ENCODE results near the gene MIOX.

The MIOX gene

GRCh38 chr22:50454556-50455075, 32.0 kb upstream of the MIOX start:
- DNase-seq (ENCODE audit: low spot score) = no peak

GRCh38 chr22:50455201-50455600, 31.5 kb upstream of the MIOX start:
- DNase-seq (ENCODE audit: low spot score) = no peak

- DNase-seq (ENCODE audit: low spot score) = no peak
Observed at GRCh38 chr22:50456026-50456425, 30.6 kb upstream of the MIOX start.

DNA sequence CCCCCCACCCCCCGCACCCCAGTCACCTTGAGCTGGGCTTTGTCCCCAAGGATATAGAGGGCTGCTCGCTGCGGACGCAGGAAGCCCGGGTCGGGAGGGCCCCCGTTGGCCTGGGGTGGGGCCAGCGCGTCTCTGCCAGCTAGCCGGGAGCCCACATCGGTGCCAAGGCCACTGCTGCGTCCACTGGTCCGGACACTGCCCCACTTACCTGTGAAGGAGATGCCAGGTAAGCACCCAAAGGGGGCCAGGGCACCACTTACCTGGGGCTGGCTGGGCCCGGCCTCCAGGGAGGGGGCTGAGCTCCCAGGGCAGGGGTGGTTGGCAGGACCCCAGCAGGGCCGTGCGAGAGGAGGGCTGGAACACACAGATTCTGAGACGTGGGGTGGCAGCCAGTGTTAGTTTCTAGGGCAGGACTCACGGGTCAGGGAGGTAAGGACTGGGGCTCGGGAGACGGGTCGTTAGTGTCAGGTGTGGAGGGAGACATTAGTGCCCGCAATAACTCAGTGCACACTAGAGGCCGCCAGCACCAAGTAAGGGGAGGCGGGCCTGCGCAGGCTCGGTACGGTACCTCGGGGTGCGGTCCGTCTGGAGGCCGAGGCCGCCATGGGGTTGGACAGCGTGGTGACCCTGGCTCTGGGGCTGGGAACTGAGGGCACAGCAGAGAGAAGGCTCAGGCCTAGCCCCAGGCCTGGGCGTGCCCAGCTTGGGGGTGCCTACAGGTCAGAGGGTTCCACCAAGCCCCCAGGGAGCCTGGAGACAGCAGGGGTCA, 30.0 kb upstream of the MIOX start:
- DNase-seq (ENCODE audit: low spot score) = no peak

DNA sequence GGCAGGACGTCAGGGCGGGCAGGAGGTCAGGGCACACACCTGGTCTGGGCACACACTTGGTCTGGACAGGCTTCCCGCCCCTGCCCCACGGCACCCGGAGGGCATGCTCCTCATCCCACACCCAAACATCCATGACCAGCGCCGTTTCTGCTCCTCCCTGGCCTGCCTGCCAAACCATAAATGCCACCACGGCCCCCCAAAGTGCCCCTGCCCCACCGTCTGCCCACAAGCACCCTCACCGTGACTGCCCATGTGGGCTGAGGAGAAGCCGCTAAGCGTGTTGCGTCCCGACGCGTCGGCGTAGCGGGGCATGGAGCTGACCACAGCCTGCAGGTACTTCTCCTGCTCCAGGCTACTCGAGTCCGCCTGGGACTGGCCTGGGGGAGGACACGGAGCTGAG, 27.6 kb upstream of the MIOX start:
- no peak for DNase-seq (ENCODE audit: low spot score)

DNA sequence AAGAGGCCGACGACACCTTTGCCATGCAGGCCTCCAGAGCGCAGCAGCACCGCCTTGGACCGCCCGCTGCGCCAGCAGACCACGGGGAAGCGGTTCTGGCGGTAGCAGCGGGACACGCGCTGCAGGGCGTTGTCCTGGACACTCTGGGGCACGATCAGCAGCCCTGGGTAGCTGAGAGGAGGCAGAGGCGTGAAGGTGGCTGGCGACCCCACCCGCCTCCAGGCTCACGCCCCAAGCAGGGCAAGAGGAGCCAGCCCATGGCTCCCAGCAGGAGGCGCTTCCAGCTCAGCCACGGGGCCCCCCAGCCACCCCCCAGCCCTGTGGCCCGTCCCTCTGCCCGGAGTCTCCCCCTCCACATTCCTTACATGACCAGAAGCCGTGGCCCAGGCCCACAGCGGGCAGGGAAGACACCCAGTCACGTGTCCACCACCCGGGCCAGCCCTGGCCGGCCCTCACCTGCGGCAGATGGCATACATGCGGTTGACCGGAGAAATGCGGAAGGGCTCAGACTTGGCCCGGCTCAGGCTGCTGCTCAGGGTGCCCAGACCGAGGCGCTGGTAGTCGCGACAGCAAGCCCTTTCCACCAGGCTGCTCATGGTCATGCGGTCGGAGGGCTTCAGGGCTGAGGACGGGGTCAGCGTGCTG, 27.0 kb upstream of the MIOX start:
- DNase-seq (ENCODE audit: low spot score) = no peak

- no peak for DNase-seq (ENCODE audit: low spot score)
Observed at GRCh38 chr22:50460938-50461337, 25.7 kb upstream of the MIOX start.

DNA sequence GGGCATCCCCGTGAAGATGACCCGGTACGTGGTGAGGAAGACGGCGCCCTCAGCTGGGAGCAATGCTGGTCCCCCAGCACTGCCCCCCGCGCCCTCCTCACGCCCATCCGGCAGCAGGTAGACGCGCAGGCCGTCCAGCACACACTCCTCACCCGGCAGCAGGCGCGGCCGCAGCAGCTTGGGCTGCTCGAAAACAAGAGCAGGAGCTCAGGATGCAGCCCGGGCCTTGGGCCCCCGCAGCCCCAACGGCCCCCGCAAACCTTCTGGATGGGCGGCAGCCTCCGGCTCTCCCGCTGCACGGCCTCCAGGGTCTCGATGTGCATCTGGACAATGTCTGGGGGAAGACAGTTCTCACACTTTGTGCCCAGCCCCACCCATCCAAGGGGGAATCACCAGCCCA, 25.1 kb upstream of the MIOX start:
- DNase-seq (ENCODE audit: low spot score) = no peak

DNA sequence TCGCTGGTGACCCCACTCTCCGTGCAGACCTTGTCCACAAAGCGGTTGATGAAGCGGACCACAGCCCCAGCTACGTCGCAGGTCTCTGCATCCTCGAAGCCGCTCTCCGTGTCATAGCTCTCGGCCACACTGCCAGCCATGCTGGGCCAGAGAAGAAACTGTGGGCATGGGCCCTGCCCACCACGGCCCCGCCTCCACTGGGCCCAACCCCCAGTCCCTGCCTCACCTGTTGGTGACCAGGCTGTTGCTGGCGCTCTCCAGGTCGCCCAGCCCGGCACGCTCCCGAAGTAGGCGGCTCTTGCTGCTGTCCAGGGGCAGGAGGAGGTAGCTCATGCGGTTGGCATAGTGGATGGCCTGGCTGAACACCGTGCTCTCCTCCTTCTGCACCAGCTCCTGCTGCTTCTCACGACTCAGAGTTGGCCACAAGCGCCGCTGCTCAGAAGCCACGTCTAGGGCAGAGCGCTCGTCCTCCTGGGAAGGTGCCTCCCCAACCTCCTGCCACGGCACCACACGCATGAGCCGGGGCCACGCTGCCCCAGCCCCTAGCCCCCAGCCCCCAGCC, 24.6 kb upstream of the MIOX start:
- DNase-seq (ENCODE audit: low spot score) = no peak

- DNase-seq (ENCODE audit: low spot score) = no peak
Observed at GRCh38 chr22:50463188-50463900, 23.3 kb upstream of the MIOX start.

DNA sequence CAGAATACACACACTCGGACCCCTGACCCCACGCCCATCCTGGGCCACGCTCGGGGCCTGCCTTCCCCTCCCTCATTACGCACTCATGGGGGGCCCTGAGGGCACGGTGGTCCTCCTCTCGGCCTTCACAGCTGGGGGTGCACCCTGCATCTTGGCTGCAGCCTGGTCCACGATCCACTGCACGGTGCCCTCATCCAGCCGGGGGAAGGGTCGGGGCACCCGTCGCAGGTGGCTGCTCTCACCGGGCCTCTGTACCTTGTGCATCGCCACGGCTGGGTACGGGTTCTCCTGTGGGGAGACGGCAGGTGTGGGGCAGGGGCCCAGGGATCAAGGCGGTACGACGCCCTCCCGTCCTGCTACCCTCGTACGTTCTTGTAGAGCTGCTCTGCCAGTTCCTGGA, 22.2 kb upstream of the MIOX start:
- DNase-seq (ENCODE audit: low spot score) = no peak

GRCh38 chr22:50465066-50465930, 21.4 kb upstream of the MIOX start:
- no peak for DNase-seq (ENCODE audit: low spot score)

GRCh38 chr22:50467341-50467740, 19.3 kb upstream of the MIOX start:
- DNase-seq (ENCODE audit: low spot score) = no peak

GRCh38 chr22:50467773-50468440, 18.8 kb upstream of the MIOX start:
- DNase-seq (ENCODE audit: low spot score) = no peak

GRCh38 chr22:50468626-50469025, 18.0 kb upstream of the MIOX start:
- no peak for DNase-seq (ENCODE audit: low spot score)

DNA sequence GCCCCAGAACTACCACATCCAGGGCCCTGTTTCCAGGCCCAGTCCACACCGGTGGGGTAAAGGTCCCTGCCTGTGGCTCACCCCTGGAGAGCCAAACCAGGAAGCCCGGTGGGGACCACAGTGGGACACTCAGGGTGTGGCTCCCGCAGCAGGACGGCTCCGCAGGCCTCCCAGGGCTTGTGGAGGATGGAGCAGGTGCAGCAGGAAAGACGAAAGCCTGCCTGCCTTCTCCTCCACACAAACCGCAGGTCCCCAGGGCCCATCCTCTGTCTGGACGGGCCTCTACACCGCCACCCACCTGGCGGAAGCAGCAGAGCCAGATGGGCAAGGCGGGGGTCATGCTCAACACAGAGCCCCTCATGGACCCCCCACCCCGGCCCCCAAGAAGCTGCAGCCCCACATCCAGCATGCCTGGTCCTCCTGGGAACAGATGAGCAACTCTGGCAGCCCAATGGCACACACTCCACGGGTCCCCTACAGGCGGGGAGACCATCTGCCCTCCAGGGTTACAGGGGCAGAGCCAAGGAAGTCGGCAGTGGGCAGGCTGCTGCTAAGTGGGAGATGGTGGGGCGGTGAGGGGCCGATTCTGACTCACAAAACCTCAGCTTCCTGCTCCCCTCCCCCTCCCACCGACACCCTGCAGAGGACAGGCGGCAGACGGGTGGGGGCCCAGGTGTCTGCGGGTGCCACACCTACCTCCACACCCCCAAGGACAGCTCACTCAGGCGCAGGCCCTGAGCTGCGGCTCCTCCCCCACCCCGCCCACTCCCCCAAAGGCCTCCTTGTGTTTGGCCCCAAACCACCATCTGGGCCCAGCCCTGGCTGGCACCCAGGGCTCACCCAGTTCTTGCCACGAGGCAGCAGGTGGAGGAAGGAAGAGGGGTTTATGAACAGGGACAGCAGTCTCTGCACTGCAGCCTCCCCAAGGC, 17.0 kb upstream of the MIOX start:
- no peak for DNase-seq (ENCODE audit: low spot score)

DNA sequence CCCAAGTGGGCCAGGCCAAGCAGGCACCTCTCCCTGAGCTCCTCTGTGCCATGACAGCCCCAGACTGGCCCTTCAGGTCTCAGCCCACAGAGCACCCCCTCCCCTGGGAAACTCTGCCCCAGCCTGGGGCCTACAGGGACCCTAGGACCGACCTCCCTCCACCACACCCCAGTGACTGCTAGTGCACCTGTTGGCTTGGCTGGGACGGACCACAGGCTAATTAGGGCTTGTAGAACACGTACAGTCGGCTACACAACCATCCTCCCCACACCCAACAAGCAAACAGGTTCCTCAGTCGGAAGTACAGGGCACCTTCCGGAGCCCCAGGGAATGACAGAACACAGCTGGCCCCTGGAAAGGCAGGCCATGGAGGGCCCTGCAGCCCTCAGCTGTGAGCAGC, 16.2 kb upstream of the MIOX start:
- DNase-seq (ENCODE audit: low spot score) = no peak

GRCh38 chr22:50471197-50471847, 15.3 kb upstream of the MIOX start:
- DNase-seq (ENCODE audit: low spot score) = no peak

- no peak for DNase-seq (ENCODE audit: low spot score)
Observed at GRCh38 chr22:50471962-50472361, 14.7 kb upstream of the MIOX start.

Data from SK-N-DZ (cell line).